WI38 (cell line): ENCODE results near the gene GABRB2.

Experiments
- H3K4me3 ChIP-seq: 2 replicates; pipeline ENCODE4 v1.5.1; 2011; ENCODE audit warnings: low read depth, mild to moderate bottlenecking, control low read depth, low read length
- CTCF ChIP-seq: IDR thresholded peaks from 2 replicates; pipeline ENCODE4 v1.5.1; 2012; ENCODE audit warnings: low read depth, mild to moderate bottlenecking, control low read depth, low read length

GABRB2 gene

GRCh38 chr5:161471211-161471950 is 75.1 kb downstream of the GABRB2 start:
- H3K4me3 ChIP-seq: no peak overlapping the region
- TF ChIP-seq CTCF: no peak

DNA sequence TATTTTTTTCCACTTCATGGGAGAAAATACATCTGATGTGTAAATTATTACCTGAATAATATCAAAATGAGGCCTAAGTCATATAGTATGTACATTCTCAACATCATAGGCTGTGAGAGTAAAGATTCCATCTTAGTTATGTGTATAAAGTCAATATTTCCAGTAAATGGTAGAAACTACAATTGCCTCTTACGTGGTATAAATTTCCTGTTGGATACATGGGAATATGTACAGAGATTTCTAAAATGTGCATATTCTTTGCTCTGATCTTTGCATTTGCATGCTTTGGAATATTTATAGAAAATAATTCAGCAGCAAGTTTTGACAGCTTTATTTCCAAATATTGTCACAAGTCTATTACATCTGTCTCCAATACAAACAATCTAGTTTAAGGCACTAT is 78.8 kb downstream of the GABRB2 start:
- H3K4me3 ChIP-seq: no peak overlapping the region
- no peak for TF ChIP-seq CTCF

DNA sequence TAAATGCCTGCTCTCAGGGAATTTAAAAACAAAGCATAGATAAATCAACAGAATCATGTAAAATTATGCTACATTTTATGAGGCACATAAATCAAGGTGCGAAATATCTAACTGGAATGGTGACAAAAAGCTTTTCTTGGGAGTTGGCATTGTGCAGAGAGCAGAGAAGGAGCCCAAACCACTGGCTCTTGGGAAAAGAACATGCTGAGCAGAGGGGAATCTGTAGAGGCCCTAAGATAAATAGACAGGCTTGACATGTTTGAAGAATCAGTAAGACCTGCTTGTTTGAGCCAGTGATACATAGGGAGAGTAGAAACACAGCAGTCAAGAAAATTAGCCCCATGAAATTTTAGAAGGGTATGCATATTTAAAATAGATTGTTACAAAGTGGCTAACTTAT is 85.8 kb downstream of the GABRB2 start:
- H3K4me3 ChIP-seq: no peak overlapping the region
- no peak for TF ChIP-seq CTCF

DNA sequence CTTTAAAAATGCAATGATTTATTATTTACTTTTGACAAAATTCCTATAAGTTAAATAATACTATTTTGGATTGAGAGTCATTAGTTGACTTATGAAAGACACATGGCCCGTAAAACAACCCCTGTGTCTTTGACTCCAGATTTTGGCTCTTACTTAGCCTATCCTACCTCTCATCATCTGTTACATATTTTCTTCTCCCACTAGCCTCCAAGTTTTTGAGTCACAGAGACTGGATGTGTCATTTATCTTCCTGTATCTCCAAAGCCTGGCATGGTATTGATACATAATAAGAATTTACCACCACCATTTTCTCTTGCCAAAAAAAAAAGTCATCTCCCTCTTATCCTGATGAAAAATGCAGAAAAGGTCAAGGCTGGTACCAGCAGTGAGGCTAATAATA is 99.9 kb downstream of the GABRB2 start:
- TF ChIP-seq CTCF: no peak
- H3K4me3 ChIP-seq: no peak overlapping the region

- no peak overlapping the region for H3K4me3 ChIP-seq
- TF ChIP-seq CTCF: no peak
Measured at GRCh38 chr5:161442471-161442870, 104.1 kb downstream of the GABRB2 start.

- TF ChIP-seq CTCF: no peak
- no peak overlapping the region for H3K4me3 ChIP-seq
Measured at GRCh38 chr5:161432798-161433197, 113.7 kb downstream of the GABRB2 start.

GRCh38 chr5:161431963-161432362 is 114.6 kb downstream of the GABRB2 start:
- no peak for TF ChIP-seq CTCF
- no peak overlapping the region for H3K4me3 ChIP-seq
